Esophagus muscularis mucosa (tissue), 4 donors: ENCODE results near the gene L3MBTL2. TPM values are rescaled to one million over a fixed set of nuclear protein-coding genes. Genes with fewer than 3 reads are reported as not detected.

Source experiments
- DNase-seq: peaks from one replicate; pipeline ENCODE4 v3.0.0-alpha.2; 2017; ENCODE audit errors: extremely low spot score
- H3K27ac ChIP-seq, 4 donors: fragments of 200-600 bp; sonication (generic); replicated peaks in 1 of 4; 1 replicate in 3 of 4; 2 replicates in 1 of 4; pipeline ENCODE4 v1.5.1; 2016 to 2019; ENCODE audit warnings: mild to moderate bottlenecking in 1 of 4
- H3K27me3 ChIP-seq, 4 donors: fragments of 200-600 bp; sonication (generic); one replicate each; pipeline versions ENCODE4 v1.5.1 to v1.6.0; 2016 to 2019
- H3K36me3 ChIP-seq, 4 donors: fragments of 200-600 bp; sonication (generic); one replicate each; pipeline ENCODE4 v1.5.1; 2016 to 2019
- H3K4me1 ChIP-seq, 4 donors: fragments of 200-600 bp; sonication (generic); one replicate each; pipeline ENCODE4 v1.5.1; 2016 to 2019
- H3K4me3 ChIP-seq, 4 donors: fragments of 200-600 bp; sonication (generic); 1 replicate in 2 of 4; 2 replicates in 2 of 4; pipeline ENCODE4 v1.5.1; 2016 to 2019; ENCODE audit warnings: mild to moderate bottlenecking in 4 of 4, moderate library complexity in 1 of 4
- H3K9me3 ChIP-seq, 4 donors: fragments of 200-600 bp; sonication (generic); 1 replicate in 3 of 4; 2 replicates in 1 of 4; pipeline ENCODE4 v1.5.1; 2016 to 2019
- EP300 ChIP-seq: sonication (generic); formaldehyde crosslinking; IDR thresholded peaks from one replicate; pipeline ENCODE4 v1.6.1; 2017; ENCODE audit warnings: antibody characterized with exemption
- POLR2A ChIP-seq: fragments of 450-650 bp; IDR thresholded peaks from one replicate; pipeline ENCODE4 v1.6.1; 2017; ENCODE audit warnings: antibody characterized with exemption, moderate library complexity, mild to moderate bottlenecking, low read depth
- POLR2AphosphoS5 ChIP-seq, 2 donors: sonication (generic); formaldehyde crosslinking; IDR thresholded peaks; one replicate each; pipeline ENCODE4 v1.6.1; 2017; ENCODE audit warnings: antibody characterized with exemption in 2 of 2
- WGBS: methylation state at CpG from one replicate; pipeline ENCODE4 v1.1.5; 2018; 5-methylcytosine and 5-hydroxymethylcytosine counted together
- intact Hi-C: fragments of 100-400 bp; cut with DNase I; formaldehyde crosslinking; loops from one replicate; pipeline ENCODE4 v1.15.1; 2023
- total RNA-seq, 4 donors: library from RNA; depleted of rRNA; stranded (reverse); fragments of >200 nt; gene quantifications; one replicate each; pipeline versions ENCODE4 v1.1.0 to v1.2.1, GENCODE V29; 2016
- TF ChIP-seq, protein P1 (sequence below), 3 experiments: fragments of 200-600 bp in 2 of 3; fragments of 450-650 bp in 1 of 3; sonication (generic) in 2 of 3; IDR thresholded peaks; one replicate each; pipeline ENCODE4 v1.5.1; 2017 to 2019; ENCODE audit warnings: antibody characterized with exemption in 3 of 3, mild to moderate bottlenecking in 2 of 3, moderate library complexity in 1 of 3

L3MBTL2 gene
- total RNA-seq, 4 donors from 2014 or later = 17.4 to 29.9 (median 22.4) TPM

DNA sequence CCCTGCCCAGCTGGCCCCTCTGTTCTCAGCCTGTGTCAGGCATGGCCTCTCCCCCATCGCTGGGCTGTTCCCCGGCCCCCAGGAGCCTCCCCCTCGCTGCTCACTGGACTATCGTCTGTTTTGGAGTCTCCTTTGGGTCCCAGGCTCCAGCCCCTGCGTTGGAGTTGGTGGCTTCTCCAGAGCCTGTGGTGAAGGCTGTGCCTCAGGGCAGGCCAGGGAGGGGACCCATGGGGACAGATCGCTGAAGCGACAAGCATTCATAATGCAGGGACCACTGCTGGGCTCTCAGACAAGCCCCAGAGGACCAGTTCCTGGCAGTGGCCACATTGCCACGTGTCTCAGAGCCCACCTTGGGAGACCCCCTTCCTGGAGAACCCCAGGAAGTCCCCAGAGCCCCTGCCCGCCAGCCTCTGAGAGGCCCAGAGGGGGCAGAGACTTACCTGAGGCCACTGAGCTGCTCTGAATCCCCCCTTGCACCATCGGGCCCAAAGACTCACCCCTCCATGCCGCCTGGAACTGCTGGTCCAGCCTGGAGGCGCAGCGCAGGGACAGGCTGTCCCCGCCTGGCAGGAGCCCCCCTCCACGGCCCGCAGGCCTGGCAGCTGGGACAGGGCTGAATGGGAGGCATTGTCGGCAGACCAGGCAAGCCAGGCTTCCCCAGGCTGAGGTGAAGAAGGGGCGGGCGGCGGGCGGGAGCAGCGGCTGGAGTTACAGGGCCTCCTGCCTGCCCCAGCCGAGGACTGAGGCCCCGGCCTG is 35.4 kb downstream of the L3MBTL2 start, which contains the start of gene CHADL:
TSS of gene CHADL (minus strand) at position 555 of the 756 bp plus-strand sequence. CDS start at position 505, 50 bp downstream.
- peak within 1 kb of the TSS in 2 of 4 donors; percentile 19 to 29 for H3K4me3 ChIP-seq
- peak in 1 of 2 donors; percentile 48 for TF ChIP-seq POLR2AphosphoS5 (IDR thresholded peaks at IDR 0.05)
- TF ChIP-seq EP300 = no peak

DNA sequence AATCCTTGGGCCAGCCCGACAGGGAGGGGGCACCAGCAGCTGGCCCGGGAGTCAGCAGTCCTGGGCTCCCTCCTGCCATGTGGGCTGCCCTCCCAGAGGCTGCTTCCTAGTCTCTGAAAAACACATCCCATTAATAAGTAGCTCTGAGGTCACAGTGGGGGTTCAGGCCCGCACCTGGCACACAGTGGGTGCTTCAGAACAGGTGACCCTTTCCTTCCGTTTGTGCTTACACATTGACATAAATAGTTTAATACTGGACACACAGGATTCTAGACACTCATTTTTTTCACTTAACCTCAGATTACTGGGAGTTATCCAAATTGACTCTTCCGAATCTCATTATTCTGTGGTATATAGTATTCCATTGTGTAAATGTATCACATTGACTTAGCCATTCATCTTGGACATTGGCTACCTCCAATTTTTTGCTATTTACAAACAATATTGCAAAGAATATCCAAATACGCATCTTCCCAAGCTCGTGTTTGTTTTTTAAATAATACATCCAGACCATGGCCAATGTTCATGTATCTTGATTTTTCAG is 36.1 kb downstream of the L3MBTL2 start:
- Histone ChIP-seq H3K27ac (peak overlapping the region in 1 of 4 donors; percentile 69), H3K4me1 (peaks cover 18 to 29% (median 26%) of the 10 kb centered on the region in 4 donors), H3K4me3 (no peak overlapping the region), H3K36me3 (peaks cover 0 to 13% (median 9%) of the 10 kb centered on the region in 4 donors), H3K27me3 (no peaks in the 10 kb centered on the region), H3K9me3 (no peaks in the 10 kb centered on the region)
- WGBS = 95% methylated on average over 5 of the region's 7 CpGs
- intact Hi-C loops = no loop called here
- no peak for DNase-seq
- TF ChIP-seq EP300 = no peak

More for the DNA sequence above, 35.4 kb downstream of the L3MBTL2 start, which contains the start of gene CHADL:
- H3K27ac ChIP-seq = peak within 1 kb of the TSS; percentile 16 to 69 (median 50)
- no peaks in the 10 kb centered on the region for H3K27me3 ChIP-seq
- intact Hi-C loops = no loop called here
- no peak for DNase-seq
- WGBS = 59% methylated on average over 9 of the region's 24 CpGs
- peaks cover 18 to 29% (median 27%) of the 10 kb centered on the region in 4 donors for H3K4me1 ChIP-seq
- peaks cover 0 to 6% (median 3%) of the 10 kb centered on the region in 4 donors for H3K36me3 ChIP-seq
- H3K9me3 ChIP-seq = no peaks in the 10 kb centered on the region

DNA sequence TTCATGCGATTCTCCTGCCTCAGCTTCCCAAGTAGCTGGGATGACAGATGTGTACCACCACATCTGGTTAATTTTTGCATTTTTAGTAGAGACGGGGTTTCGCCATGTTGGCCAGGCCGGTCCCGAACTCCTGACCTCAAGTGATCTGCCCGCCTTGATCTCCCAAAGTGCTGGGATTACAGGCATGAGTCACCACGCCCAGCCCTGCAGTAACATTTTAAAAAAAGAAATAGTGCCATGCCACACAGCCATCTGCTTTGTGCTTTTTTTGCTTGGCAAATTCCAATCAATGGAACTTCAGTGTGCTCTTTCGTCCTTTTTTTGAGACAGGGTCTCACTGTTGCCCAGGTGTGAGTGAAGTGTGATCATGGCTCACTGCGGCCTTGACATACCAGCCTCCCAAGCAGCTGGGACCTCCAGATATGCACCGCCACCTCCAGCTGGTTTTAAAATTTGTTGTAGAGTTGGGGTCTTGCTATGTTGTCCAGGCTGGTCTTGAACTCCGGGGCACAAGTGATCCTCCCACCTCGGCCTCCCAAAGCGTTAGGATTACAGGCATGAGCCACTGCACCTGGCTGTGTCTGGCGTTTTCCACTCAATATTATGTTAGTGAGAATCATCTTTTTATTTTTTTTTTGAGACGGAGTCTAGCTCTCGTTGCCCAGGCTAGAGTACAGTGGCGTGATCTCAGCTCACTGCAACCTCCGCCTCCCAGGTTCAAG is 37.4 kb downstream of the L3MBTL2 start:
- Histone ChIP-seq H3K4me3 (no peak overlapping the region), H3K4me1 (peaks cover 6 to 17% (median 13%) of the 10 kb centered on the region in 4 donors), H3K27me3 (no peaks in the 10 kb centered on the region), H3K36me3 (peaks cover 5 to 26% (median 22%) of the 10 kb centered on the region in 4 donors), H3K27ac (no peak overlapping the region), H3K9me3 (no peaks in the 10 kb centered on the region)
- 93% methylated on average over 18 of the region's 18 CpGs for WGBS
- TF ChIP-seq EP300 (no peak), POLR2AphosphoS5 (IDR thresholded peaks at IDR 0.05) (no peak), POLR2A (no peak)
- TF ChIP-seq, protein P1, sequence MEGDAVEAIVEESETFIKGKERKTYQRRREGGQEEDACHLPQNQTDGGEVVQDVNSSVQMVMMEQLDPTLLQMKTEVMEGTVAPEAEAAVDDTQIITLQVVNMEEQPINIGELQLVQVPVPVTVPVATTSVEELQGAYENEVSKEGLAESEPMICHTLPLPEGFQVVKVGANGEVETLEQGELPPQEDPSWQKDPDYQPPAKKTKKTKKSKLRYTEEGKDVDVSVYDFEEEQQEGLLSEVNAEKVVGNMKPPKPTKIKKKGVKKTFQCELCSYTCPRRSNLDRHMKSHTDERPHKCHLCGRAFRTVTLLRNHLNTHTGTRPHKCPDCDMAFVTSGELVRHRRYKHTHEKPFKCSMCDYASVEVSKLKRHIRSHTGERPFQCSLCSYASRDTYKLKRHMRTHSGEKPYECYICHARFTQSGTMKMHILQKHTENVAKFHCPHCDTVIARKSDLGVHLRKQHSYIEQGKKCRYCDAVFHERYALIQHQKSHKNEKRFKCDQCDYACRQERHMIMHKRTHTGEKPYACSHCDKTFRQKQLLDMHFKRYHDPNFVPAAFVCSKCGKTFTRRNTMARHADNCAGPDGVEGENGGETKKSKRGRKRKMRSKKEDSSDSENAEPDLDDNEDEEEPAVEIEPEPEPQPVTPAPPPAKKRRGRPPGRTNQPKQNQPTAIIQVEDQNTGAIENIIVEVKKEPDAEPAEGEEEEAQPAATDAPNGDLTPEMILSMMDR (IDR thresholded peaks at IDR 0.05) = no peak
- intact Hi-C loops = no loop called here
- DNase-seq = no peak

- H3K36me3 ChIP-seq = peaks cover 9 to 34% (median 30%) of the 10 kb centered on the region in 4 donors
- no peaks in the 10 kb centered on the region for H3K9me3 ChIP-seq
- TF ChIP-seq, protein P1 (IDR thresholded peaks at IDR 0.05) = no peak
- TF ChIP-seq EP300 (no peak), POLR2AphosphoS5 (IDR thresholded peaks at IDR 0.05) (no peak), POLR2A (no peak)
- no peaks in the 10 kb centered on the region for H3K27me3 ChIP-seq
- peaks cover 2 to 9% (median 7%) of the 10 kb centered on the region in 4 donors for H3K4me1 ChIP-seq
- no peak for DNase-seq
- no peak overlapping the region for H3K4me3 ChIP-seq
- no peak overlapping the region for H3K27ac ChIP-seq
- 92% methylated on average over 6 of the region's 6 CpGs for WGBS
- intact Hi-C loops = no loop called here
Observed at GRCh38 chr22:41243361-41243760, 38.2 kb downstream of the L3MBTL2 start.

DNA sequence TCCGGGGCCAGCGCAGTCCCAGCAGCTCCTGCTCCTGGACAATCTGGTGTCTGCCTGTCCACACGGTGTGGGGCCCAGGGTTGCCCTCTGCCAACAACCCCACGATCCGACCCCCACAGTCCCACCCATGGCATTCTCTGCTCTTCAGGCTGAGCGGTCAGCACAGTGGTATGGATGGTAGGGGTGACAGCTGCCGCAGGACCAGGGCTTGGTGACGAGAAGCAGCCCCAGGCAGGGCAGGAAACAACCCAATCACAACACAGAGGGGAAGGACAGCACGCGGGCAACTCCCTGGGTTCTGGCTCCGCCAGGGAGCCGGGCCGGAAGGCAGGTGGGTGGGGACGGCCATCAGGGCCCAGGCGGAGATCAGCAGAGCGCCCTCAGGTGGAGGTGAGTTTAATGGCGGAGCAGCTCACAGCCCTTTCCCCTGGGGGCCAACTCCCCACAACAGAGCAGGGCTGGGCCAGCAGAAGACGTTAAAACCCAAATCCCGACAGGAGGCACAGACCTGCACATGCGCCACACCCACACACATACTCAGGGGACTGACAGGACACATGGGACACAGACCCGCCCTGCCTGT is 40.9 kb downstream of the L3MBTL2 start:
- intact Hi-C loops = no loop called here
- Histone ChIP-seq H3K27ac (no peak overlapping the region), H3K9me3 (no peaks in the 10 kb centered on the region), H3K4me1 (peaks cover 0 to 4% (median 1%) of the 10 kb centered on the region in 4 donors), H3K4me3 (no peak overlapping the region), H3K27me3 (no peaks in the 10 kb centered on the region), H3K36me3 (peaks cover 35 to 61% (median 56%) of the 10 kb centered on the region in 4 donors)
- no peak for DNase-seq
- WGBS = 90% methylated on average over 14 of the region's 21 CpGs
- TF ChIP-seq, protein P1 (IDR thresholded peaks at IDR 0.05) = no peak
- TF ChIP-seq EP300 (no peak), POLR2AphosphoS5 (IDR thresholded peaks at IDR 0.05) (no peak), POLR2A (no peak)
